GM19240 (cell line): Measurements from ENCODE around the gene BRF1.

Source experiments
- DNase-seq: peaks from one replicate; pipeline ENCODE4 v3.0.0; 2011; ENCODE audit warnings: low spot score; ENCODE audit not compliant: insufficient read length

Gene BRF1

GRCh38 chr14:105161964-105162668 is 138.7 kb downstream of the BRF1 start:
- no peak for DNase-seq

GRCh38 chr14:105161309-105161708 is 139.5 kb downstream of the BRF1 start:
- DNase-seq: no peak

DNA sequence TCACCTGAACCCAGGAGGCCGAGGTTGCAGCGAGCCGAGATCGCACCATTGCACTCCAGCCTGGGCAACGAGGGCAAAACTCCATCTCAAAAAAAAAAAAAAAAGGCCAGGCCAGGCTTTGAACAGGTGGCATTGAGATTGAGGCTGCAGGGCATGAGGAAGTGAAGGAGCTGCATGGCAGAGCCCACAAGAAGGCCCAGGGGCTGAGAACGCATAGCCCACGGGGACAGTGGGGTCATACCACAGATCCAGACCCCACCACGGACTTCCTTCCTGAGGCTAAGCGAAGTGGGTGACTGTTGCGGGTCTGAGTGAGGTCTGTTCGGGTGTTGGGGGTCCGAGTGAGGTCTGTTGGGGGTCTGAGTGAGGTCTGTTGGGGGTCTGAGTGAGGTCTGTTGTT is 140.0 kb downstream of the BRF1 start:
- DNase-seq: no peak

- DNase-seq: no peak
These were observed 141.5 kb downstream of the BRF1 start for GRCh38 chr14:105159344-105159743.
